ENCODE measurements around the gene RABGAP1L. TPM values are rescaled to one million over a fixed set of nuclear protein-coding genes. Genes with fewer than 3 reads are reported as not detected.

Gene RABGAP1L
- total and polyA plus RNA-seq, 2 donors from 2014 or later, result 16.2 to 48.5 TPM

DNA sequence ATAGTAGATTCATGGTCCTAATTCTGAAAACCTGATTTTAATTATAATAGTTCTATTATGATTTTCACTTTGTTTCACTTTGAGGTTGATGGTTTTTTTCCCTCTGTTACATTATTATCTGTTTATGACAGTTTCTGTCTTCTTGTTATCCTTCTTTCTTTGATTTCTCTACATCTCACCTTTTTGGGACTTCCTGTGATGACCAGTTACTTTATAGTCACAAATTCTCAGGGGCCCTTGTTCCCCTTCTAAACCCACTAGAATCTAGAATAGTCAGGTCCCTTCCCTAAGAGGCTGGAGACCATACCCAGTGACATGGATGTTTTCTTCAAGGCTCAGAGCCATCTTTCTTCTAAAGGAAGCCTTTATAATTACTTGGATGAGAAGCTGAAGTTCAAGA lies 526.9 kb downstream of the RABGAP1L start:
- H3K9ac ChIP-seq (ENCODE audit: low read length in 3 of 3), result no peak overlapping the region
- H3K4me1 ChIP-seq (ENCODE audit: control insufficient read depth in 2 of 3, insufficient read depth in 2 of 3, low read depth in 1 of 3, low read length in 3 of 3), result no peaks in the 10 kb centered on the region
- H3K27me3 ChIP-seq (ENCODE audit: control insufficient read depth, insufficient read depth, low read length), result no peaks in the 10 kb centered on the region
- H3K27ac ChIP-seq (ENCODE audit: low read depth in 2 of 2, low read length in 2 of 2), result no peak overlapping the region
- FAIRE-seq, result no peak
- intact Hi-C loops (cut with DNase I), result no loop called here
- no peak overlapping the region for H3K4me3 ChIP-seq (ENCODE audit: low read length in 3 of 3)
- TF ChIP-seq, protein P1, sequence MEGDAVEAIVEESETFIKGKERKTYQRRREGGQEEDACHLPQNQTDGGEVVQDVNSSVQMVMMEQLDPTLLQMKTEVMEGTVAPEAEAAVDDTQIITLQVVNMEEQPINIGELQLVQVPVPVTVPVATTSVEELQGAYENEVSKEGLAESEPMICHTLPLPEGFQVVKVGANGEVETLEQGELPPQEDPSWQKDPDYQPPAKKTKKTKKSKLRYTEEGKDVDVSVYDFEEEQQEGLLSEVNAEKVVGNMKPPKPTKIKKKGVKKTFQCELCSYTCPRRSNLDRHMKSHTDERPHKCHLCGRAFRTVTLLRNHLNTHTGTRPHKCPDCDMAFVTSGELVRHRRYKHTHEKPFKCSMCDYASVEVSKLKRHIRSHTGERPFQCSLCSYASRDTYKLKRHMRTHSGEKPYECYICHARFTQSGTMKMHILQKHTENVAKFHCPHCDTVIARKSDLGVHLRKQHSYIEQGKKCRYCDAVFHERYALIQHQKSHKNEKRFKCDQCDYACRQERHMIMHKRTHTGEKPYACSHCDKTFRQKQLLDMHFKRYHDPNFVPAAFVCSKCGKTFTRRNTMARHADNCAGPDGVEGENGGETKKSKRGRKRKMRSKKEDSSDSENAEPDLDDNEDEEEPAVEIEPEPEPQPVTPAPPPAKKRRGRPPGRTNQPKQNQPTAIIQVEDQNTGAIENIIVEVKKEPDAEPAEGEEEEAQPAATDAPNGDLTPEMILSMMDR (IDR thresholded peaks at IDR 0.05; ENCODE audit: borderline replicate concordance, extremely low read depth, insufficient read depth), result no peak
- H3K9me3 ChIP-seq (ENCODE audit: control insufficient read depth in 2 of 3, insufficient read depth in 1 of 3, low read length in 3 of 3), result no peaks in the 10 kb centered on the region
- no peak for DNase-seq
- H3K36me3 ChIP-seq (ENCODE audit: control insufficient read depth in 2 of 3, insufficient read depth in 3 of 3, low read length in 3 of 3), result no peaks in the 10 kb centered on the region

DNA sequence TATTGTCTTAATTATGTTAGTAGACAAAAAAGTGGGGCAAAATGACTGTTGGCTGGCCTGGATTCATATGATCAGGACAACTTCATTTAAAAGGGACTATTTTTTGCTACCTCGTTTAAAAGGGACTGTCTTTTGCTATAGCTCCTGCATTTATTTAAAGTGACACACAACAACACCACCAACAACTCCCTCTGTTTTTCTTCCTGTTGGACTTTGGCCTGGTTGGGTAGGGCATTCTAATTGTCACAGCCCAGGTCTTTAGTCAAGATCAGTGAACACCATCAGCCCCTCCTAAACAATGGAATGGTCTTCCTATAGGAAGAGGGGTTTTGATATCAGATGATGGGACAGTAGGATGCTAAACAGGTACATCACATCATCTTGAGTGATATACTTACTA lies 530.2 kb downstream of the RABGAP1L start:
- TF ChIP-seq, protein P1 (IDR thresholded peaks at IDR 0.05; ENCODE audit: borderline replicate concordance, extremely low read depth, insufficient read depth), result no peak
- H3K36me3 ChIP-seq (ENCODE audit: control insufficient read depth in 2 of 3, insufficient read depth in 3 of 3, low read length in 3 of 3), result no peaks in the 10 kb centered on the region
- H3K27me3 ChIP-seq (ENCODE audit: control insufficient read depth, insufficient read depth, low read length), result no peaks in the 10 kb centered on the region
- H3K4me3 ChIP-seq (ENCODE audit: low read length in 3 of 3), result no peak overlapping the region
- no peak overlapping the region for H3K9ac ChIP-seq (ENCODE audit: low read length in 3 of 3)
- DNase-seq (no peak), FAIRE-seq (no peak)
- intact Hi-C loops (cut with DNase I), result no loop called here
- H3K9me3 ChIP-seq (ENCODE audit: control insufficient read depth in 2 of 3, insufficient read depth in 1 of 3, low read length in 3 of 3), result no peaks in the 10 kb centered on the region
- no peaks in the 10 kb centered on the region for H3K4me1 ChIP-seq (ENCODE audit: control insufficient read depth in 2 of 3, insufficient read depth in 2 of 3, low read depth in 1 of 3, low read length in 3 of 3)
- H3K27ac ChIP-seq (ENCODE audit: low read depth in 2 of 2, low read length in 2 of 2), result no peak overlapping the region

DNA sequence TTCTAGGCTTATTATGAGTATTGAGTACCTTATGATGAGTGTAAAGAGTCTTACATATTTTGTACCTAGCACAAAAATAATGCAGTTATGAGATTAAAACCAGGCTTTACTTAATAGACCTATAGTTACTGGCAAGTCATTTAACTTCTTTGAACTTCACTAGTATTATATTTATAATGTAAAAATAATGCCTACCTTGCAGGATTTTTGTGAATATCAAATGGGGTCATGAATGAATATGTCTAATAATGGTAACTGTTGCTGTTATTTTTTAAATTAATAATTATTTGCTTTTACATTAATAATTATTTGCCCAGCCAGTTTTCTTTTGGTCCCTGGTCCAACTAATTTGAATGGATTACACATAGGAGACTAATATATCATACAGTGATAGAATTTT lies 530.9 kb downstream of the RABGAP1L start:
- no peak for FAIRE-seq
- no peak overlapping the region for H3K4me3 ChIP-seq (ENCODE audit: low read length in 3 of 3)
- H3K9ac ChIP-seq (ENCODE audit: low read length in 3 of 3), result no peak overlapping the region
- intact Hi-C loops (cut with DNase I), result no loop called here
- H3K4me1 ChIP-seq (ENCODE audit: control insufficient read depth in 2 of 3, insufficient read depth in 2 of 3, low read depth in 1 of 3, low read length in 3 of 3), result no peaks in the 10 kb centered on the region
- no peaks in the 10 kb centered on the region for H3K27me3 ChIP-seq (ENCODE audit: control insufficient read depth, insufficient read depth, low read length)
- H3K9me3 ChIP-seq (ENCODE audit: control insufficient read depth in 2 of 3, insufficient read depth in 1 of 3, low read length in 3 of 3), result no peaks in the 10 kb centered on the region
- DNase-seq, result no peak
- TF ChIP-seq, protein P1 (IDR thresholded peaks at IDR 0.05; ENCODE audit: borderline replicate concordance, extremely low read depth, insufficient read depth), result no peak
- H3K27ac ChIP-seq (ENCODE audit: low read depth in 2 of 2, low read length in 2 of 2), result no peak overlapping the region
- no peaks in the 10 kb centered on the region for H3K36me3 ChIP-seq (ENCODE audit: control insufficient read depth in 2 of 3, insufficient read depth in 3 of 3, low read length in 3 of 3)

DNA sequence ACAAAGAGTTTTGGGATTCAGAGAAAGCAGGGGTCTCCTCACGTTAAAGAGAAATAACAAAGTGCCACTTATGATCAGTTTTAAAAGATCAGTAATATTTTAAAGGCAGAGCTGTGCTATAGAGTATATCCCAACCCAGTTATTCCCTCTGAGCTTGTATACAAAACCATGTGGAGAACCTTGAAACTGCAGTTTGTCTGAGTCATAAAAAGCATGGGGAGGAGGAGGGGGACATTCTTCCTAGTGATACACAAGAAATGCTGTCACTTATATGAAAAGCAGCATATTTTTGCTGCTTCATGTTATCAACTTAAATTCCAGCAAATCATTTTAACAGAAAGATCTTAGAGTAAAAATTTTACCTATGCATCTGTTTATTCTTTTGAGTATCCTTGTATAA lies 533.0 kb downstream of the RABGAP1L start:
- H3K36me3 ChIP-seq (ENCODE audit: control insufficient read depth in 2 of 3, insufficient read depth in 3 of 3, low read length in 3 of 3), result no peaks in the 10 kb centered on the region
- no peak overlapping the region for H3K9ac ChIP-seq (ENCODE audit: low read length in 3 of 3)
- H3K27me3 ChIP-seq (ENCODE audit: control insufficient read depth, insufficient read depth, low read length), result no peaks in the 10 kb centered on the region
- H3K4me1 ChIP-seq (ENCODE audit: control insufficient read depth in 2 of 3, insufficient read depth in 2 of 3, low read depth in 1 of 3, low read length in 3 of 3), result no peaks in the 10 kb centered on the region
- no peak for FAIRE-seq
- no peak overlapping the region for H3K4me3 ChIP-seq (ENCODE audit: low read length in 3 of 3)
- H3K9me3 ChIP-seq (ENCODE audit: control insufficient read depth in 2 of 3, insufficient read depth in 1 of 3, low read length in 3 of 3), result no peaks in the 10 kb centered on the region
- intact Hi-C loops (cut with DNase I), result no loop called here
- TF ChIP-seq, protein P1 (IDR thresholded peaks at IDR 0.05; ENCODE audit: borderline replicate concordance, extremely low read depth, insufficient read depth), result no peak
- no peak overlapping the region for H3K27ac ChIP-seq (ENCODE audit: low read depth in 2 of 2, low read length in 2 of 2)
- DNase-seq, result no peak
